GM13976 (cell line): ENCODE results near the gene ZNF593.

Source experiments
- DNase-seq: peaks from one replicate; pipeline ENCODE4 v3.0.0; 2012; ENCODE audit warnings: low spot score
- in situ Hi-C: fragments of 300-500 bp; cut with MboI; formaldehyde crosslinking; loops from one replicate; pipeline ENCODE4 v1.12.0; 2022; ENCODE audit warnings: low sequenced_read_pairs, mixed read lengths, inconsistent platforms; ENCODE audit not compliant: unreplicated experiment
- TF ChIP-seq, protein P1 (sequence below): IDR thresholded peaks from 2 replicates; pipeline ENCODE4 v1.5.1; 2012; ENCODE audit warnings: borderline replicate concordance, mild to moderate bottlenecking; ENCODE audit not compliant: insufficient read depth; ENCODE audit errors: extremely low read depth, missing control alignments, control extremely low read depth

The ZNF593 gene

GRCh38 chr1:26148887-26149286, 20.8 kb upstream of the ZNF593 start:
- in situ Hi-C loops = loop anchor here (5.0 kb wide), 1 partner anchor 42 kb away; no protein-coding TSS in a partner anchor
- no peak for DNase-seq
- TF ChIP-seq, protein P1, sequence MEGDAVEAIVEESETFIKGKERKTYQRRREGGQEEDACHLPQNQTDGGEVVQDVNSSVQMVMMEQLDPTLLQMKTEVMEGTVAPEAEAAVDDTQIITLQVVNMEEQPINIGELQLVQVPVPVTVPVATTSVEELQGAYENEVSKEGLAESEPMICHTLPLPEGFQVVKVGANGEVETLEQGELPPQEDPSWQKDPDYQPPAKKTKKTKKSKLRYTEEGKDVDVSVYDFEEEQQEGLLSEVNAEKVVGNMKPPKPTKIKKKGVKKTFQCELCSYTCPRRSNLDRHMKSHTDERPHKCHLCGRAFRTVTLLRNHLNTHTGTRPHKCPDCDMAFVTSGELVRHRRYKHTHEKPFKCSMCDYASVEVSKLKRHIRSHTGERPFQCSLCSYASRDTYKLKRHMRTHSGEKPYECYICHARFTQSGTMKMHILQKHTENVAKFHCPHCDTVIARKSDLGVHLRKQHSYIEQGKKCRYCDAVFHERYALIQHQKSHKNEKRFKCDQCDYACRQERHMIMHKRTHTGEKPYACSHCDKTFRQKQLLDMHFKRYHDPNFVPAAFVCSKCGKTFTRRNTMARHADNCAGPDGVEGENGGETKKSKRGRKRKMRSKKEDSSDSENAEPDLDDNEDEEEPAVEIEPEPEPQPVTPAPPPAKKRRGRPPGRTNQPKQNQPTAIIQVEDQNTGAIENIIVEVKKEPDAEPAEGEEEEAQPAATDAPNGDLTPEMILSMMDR = no peak

- TF ChIP-seq, protein P1 = no peak
- in situ Hi-C loops = no loop called here
- DNase-seq = no peak
These were observed 15.7 kb upstream of the ZNF593 start for GRCh38 chr1:26153966-26154532.

GRCh38 chr1:26154750-26155149, 15.0 kb upstream of the ZNF593 start:
- TF ChIP-seq, protein P1 = no peak
- in situ Hi-C loops = no loop called here
- DNase-seq = no peak

GRCh38 chr1:26155370-26156284, 14.1 kb upstream of the ZNF593 start:
- DNase-seq = no peak
- in situ Hi-C loops = no loop called here
- TF ChIP-seq, protein P1 = no peak

DNA sequence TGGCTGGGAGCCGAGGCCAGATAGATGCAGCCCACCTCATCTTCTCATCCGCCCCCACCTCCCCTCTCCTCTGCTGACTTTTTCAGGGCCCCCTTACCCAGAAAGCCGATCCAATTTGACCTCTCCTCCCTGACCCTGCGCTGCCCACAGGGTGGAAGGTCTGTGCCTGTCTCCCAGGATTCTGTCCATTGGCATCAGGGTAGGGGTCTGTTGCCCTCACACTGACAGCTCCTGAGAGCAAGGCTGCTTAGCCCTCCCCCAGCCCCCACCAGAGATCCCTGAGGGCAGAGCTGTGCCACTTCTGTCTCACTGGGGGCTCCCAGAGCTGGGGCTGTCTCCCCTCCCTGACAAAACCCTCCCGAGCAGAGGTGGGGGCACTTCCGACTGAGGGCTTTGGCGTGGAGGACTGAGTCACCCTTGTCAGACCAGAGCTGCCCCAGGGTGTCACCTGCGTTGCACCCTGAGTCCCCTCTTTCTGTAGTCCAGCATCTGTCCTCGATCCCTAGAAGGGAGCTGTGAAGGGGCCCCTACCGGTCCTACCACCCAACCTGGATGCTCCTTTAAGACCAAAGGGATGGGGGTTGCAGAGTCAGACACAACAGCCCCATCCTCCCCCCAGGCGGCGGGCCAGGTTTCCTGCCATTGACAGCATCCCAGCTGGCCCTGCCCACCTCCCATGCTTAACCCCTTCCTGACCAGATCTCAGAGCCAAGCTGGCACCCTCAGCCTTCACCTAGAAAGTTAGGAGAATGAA, 13.2 kb upstream of the ZNF593 start:
- no peak for DNase-seq
- in situ Hi-C loops = no loop called here

More for the DNA sequence above, 13.2 kb upstream of the ZNF593 start:
- TF ChIP-seq, protein P1 = no peak
